Astrocyte (in vitro differentiated cells and primary cell): ENCODE measurements around the gene ARNT2. TPM values are rescaled to one million over a fixed set of nuclear protein-coding genes. Genes with fewer than 3 reads are reported as not detected.

Experiments used
- DNase-seq: peaks from one replicate; pipeline ENCODE4 v3.0.0-alpha.2; 2010; ENCODE audit warnings: low read depth
- FAIRE-seq: peaks from 2 replicates; lab custom pipeline; 2011; peaks lifted over from hg19 to GRCh38; lab: Jason Lieb, UNC
- H2AFZ ChIP-seq: 2 replicates; pipeline ENCODE4 v1.6.0; 2012; ENCODE audit warnings: low read depth, low read length, inconsistent platforms
- H3K27ac ChIP-seq: 2 replicates; pipeline ENCODE4 v1.5.1; 2011; ENCODE audit warnings: low read depth, low read length, inconsistent platforms
- H3K27me3 ChIP-seq: 2 replicates; pipeline ENCODE4 v1.6.0; 2011; ENCODE audit warnings: low read length, inconsistent platforms; ENCODE audit not compliant: insufficient read depth
- H3K36me3 ChIP-seq: 2 replicates; pipeline ENCODE4 v1.5.1; 2011; ENCODE audit warnings: low read length, inconsistent platforms; ENCODE audit not compliant: insufficient read depth
- H3K4me1 ChIP-seq: 2 replicates; pipeline ENCODE4 v1.5.1; 2011; ENCODE audit warnings: low read length, inconsistent platforms; ENCODE audit not compliant: insufficient read depth
- H3K4me2 ChIP-seq: 2 replicates; pipeline ENCODE4 v1.6.0; 2012; ENCODE audit warnings: low read length, inconsistent platforms
- H3K4me3 ChIP-seq: 2 replicates; pipeline ENCODE4 v1.5.1; 2011; ENCODE audit warnings: low read depth, mild to moderate bottlenecking, low read length, inconsistent platforms; ENCODE audit not compliant: insufficient read depth
- H3K79me2 ChIP-seq: 2 replicates; pipeline ENCODE4 v1.6.0; 2012; ENCODE audit warnings: mild to moderate bottlenecking, low read length, inconsistent platforms; ENCODE audit not compliant: insufficient read depth
- H3K9ac ChIP-seq: 2 replicates; pipeline ENCODE4 v1.6.0; 2012; ENCODE audit warnings: mild to moderate bottlenecking, low read length, inconsistent platforms
- H3K9me3 ChIP-seq: 2 replicates; pipeline ENCODE4 v1.5.1; 2012; ENCODE audit warnings: low read depth, mild to moderate bottlenecking, low read length, inconsistent platforms; ENCODE audit not compliant: insufficient read depth
- H4K20me1 ChIP-seq: 2 replicates; pipeline ENCODE4 v1.6.0; 2012; ENCODE audit warnings: low read length, inconsistent platforms; ENCODE audit not compliant: insufficient read depth
- H3K27ac Mint-ChIP-seq: one replicate; pipeline ENCODE4 v1.8.0; 2021; ENCODE audit warnings: mild to moderate bottlenecking, mixed read lengths; ENCODE audit not compliant: unreplicated experiment
- H3K27me3 Mint-ChIP-seq: one replicate; pipeline ENCODE4 v1.8.0; 2021; ENCODE audit warnings: low read depth, mixed read lengths; ENCODE audit not compliant: unreplicated experiment
- H3K36me3 Mint-ChIP-seq: one replicate; pipeline ENCODE4 v1.8.0; 2021; ENCODE audit warnings: low read depth, mixed read lengths; ENCODE audit not compliant: unreplicated experiment
- H3K4me1 Mint-ChIP-seq: one replicate; pipeline ENCODE4 v1.8.0; 2021; ENCODE audit warnings: low read depth, mixed read lengths; ENCODE audit not compliant: unreplicated experiment
- H3K4me3 Mint-ChIP-seq: one replicate; pipeline ENCODE4 v1.8.0; 2021; ENCODE audit warnings: mild to moderate bottlenecking, moderate library complexity, mixed read lengths; ENCODE audit not compliant: unreplicated experiment
- H3K9me3 Mint-ChIP-seq: one replicate; pipeline ENCODE4 v1.8.0; 2021; ENCODE audit warnings: mild to moderate bottlenecking, mixed read lengths; ENCODE audit not compliant: unreplicated experiment
- EZH2 ChIP-seq: IDR thresholded peaks from 2 replicates; pipeline ENCODE4 v1.6.1; 2012; ENCODE audit warnings: mild to moderate bottlenecking, low read length, inconsistent platforms; ENCODE audit not compliant: insufficient read depth
- total RNA-seq: library from RNA; stranded (reverse); gene quantifications from 2 replicates; pipeline ENCODE4 v1.2.1, GENCODE V29; 2021
- TF ChIP-seq, protein P1 (sequence below): IDR thresholded peaks from 2 replicates; pipeline ENCODE4 v1.5.1; 2011; ENCODE audit warnings: low read depth, mild to moderate bottlenecking, inconsistent platforms, low read length, moderate library complexity; ENCODE audit not compliant: insufficient read depth

Gene ARNT2
- total RNA-seq, 1 donor from 2014 or later = 3.5 TPM

DNA sequence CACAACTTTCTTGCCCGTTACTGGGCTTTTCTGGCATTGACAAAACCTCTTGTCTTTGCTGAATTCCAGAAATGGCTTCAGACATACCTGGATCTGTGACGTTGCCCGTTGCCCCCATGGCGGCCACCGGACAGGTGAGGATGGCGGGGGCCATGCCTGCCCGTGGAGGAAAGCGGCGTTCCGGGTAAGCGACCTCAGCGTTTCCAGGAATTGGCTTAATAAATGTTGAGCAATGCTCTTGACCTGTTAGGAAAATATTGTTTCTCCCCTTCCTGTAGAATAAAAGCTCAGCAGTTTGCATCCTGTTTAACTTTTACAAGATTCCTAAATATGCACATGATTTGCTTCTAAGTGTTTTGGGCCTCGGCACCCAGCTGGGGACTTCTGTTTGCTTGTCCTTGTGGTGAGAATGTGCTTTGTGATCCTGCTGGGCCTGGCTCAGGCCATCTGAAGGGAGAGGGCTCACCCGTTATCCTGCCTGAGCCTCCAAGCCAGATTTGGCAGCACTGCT, 46.7 kb downstream of the ARNT2 start:
- Histone ChIP-seq H3K9ac (no peak overlapping the region), H3K9me3 (no peaks in the 10 kb centered on the region), H4K20me1 (no peaks in the 10 kb centered on the region), H3K36me3 (no peaks in the 10 kb centered on the region), H3K27ac (no peak overlapping the region), H3K4me2 (no peak overlapping the region), H3K79me2 (no peaks in the 10 kb centered on the region), H3K4me3 (no peak overlapping the region), H3K27me3 (no peaks in the 10 kb centered on the region), H3K4me1 (peaks cover 11% of the 10 kb centered on the region), H2AFZ (no peak overlapping the region)
- H3K36me3 Mint-ChIP-seq = peaks cover 4% of the 10 kb centered on the region
- H3K27me3 Mint-ChIP-seq = peaks cover 8% of the 10 kb centered on the region
- no peak overlapping the region for H3K27ac Mint-ChIP-seq
- no peak for DNase-seq
- H3K4me1 Mint-ChIP-seq = peaks cover 19% of the 10 kb centered on the region
- FAIRE-seq = no peak
- H3K4me3 Mint-ChIP-seq = no peak overlapping the region
- peaks cover 3% of the 10 kb centered on the region for H3K9me3 Mint-ChIP-seq
- TF ChIP-seq, protein P1, sequence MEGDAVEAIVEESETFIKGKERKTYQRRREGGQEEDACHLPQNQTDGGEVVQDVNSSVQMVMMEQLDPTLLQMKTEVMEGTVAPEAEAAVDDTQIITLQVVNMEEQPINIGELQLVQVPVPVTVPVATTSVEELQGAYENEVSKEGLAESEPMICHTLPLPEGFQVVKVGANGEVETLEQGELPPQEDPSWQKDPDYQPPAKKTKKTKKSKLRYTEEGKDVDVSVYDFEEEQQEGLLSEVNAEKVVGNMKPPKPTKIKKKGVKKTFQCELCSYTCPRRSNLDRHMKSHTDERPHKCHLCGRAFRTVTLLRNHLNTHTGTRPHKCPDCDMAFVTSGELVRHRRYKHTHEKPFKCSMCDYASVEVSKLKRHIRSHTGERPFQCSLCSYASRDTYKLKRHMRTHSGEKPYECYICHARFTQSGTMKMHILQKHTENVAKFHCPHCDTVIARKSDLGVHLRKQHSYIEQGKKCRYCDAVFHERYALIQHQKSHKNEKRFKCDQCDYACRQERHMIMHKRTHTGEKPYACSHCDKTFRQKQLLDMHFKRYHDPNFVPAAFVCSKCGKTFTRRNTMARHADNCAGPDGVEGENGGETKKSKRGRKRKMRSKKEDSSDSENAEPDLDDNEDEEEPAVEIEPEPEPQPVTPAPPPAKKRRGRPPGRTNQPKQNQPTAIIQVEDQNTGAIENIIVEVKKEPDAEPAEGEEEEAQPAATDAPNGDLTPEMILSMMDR = no peak
- TF ChIP-seq EZH2 = no peak

DNA sequence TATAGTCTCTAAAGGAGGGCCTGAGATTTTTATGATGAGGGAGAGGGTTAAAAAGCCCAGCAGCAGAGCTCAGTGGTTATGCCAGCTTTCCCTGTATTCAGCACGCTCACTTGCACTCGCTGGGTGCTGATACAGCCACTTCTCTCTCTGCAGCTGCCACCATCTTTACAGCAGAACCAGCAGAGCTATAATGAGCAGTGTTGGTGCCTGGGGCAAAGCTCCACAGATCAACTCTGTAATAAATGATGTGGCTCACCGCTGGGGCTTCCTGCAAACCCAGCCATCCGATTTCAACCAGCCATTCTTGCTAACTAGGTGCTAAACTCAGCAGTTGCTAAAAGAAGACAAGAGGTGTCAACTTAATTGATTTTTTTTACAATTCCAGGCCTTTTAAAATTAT, 48.0 kb downstream of the ARNT2 start:
- FAIRE-seq (no peak), DNase-seq (no peak)
- Mint-ChIP-seq H3K36me3 (peaks cover 4% of the 10 kb centered on the region), H3K4me1 (peaks cover 27% of the 10 kb centered on the region), H3K9me3 (peaks cover 3% of the 10 kb centered on the region), H3K27me3 (peaks cover 8% of the 10 kb centered on the region), H3K4me3 (no peak overlapping the region), H3K27ac (no peak overlapping the region)
- no peak overlapping the region for H3K27ac ChIP-seq
- no peak overlapping the region for H2AFZ ChIP-seq
- H4K20me1 ChIP-seq = no peaks in the 10 kb centered on the region
- H3K4me1 ChIP-seq = peaks cover 17% of the 10 kb centered on the region
- no peaks in the 10 kb centered on the region for H3K79me2 ChIP-seq
- H3K36me3 ChIP-seq = no peaks in the 10 kb centered on the region
- H3K9ac ChIP-seq = no peak overlapping the region
- no peak overlapping the region for H3K4me3 ChIP-seq
- no peak for TF ChIP-seq EZH2
- TF ChIP-seq, protein P1 = no peak
- no peak overlapping the region for H3K4me2 ChIP-seq
- no peaks in the 10 kb centered on the region for H3K27me3 ChIP-seq
- no peaks in the 10 kb centered on the region for H3K9me3 ChIP-seq

DNA sequence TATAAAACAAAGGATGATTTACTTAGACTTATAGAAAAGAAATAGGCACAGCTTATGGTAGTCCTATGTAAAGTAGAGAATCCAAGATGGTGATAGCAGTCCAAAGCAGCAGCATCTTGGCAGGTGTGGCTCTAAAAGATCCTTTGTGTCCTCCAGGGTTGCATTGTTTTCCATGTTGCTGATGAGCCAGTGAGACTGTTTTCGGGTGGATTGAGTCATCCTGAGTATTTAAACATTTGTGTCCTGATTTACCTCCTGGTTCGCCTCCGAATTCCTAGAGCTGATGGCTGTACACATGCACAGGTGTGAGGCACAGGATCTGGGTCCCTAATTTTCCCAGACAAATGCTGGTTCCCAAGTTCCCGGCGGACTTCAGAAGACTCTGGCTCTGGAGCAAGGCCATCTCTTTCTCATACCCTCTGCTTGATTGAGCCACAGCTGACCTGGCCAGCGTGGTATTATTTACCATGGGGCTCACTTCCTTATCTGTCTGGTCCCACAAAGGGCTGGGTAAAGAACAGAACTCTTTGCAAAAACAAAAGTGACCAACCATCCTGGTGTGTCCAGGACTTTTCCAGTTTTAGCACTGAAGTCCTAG, 51.0 kb downstream of the ARNT2 start:
- no peaks in the 10 kb centered on the region for H3K27me3 ChIP-seq
- peaks cover 17% of the 10 kb centered on the region for H3K4me1 ChIP-seq
- Mint-ChIP-seq H3K36me3 (peaks cover 4% of the 10 kb centered on the region), H3K9me3 (peaks cover 3% of the 10 kb centered on the region), H3K27ac (peak overlapping the region; percentile 38), H3K27me3 (peaks cover 8% of the 10 kb centered on the region), H3K4me1 (peaks cover 26% of the 10 kb centered on the region), H3K4me3 (no peak overlapping the region)
- peak overlapping the region; percentile 78 for H3K4me2 ChIP-seq
- peak overlapping the region; percentile 56 for H3K27ac ChIP-seq
- no peak overlapping the region for H2AFZ ChIP-seq
- H3K9me3 ChIP-seq = no peaks in the 10 kb centered on the region
- H3K9ac ChIP-seq = peak overlapping the region; percentile 47
- DNase-seq (peak; percentile 16), FAIRE-seq (no peak)
- TF ChIP-seq EZH2 = no peak
- TF ChIP-seq, protein P1 = no peak
- no peaks in the 10 kb centered on the region for H4K20me1 ChIP-seq
- no peaks in the 10 kb centered on the region for H3K79me2 ChIP-seq
- H3K4me3 ChIP-seq = peak overlapping the region; percentile 26
- H3K36me3 ChIP-seq = no peaks in the 10 kb centered on the region
